ENCODE data around the gene IBA57.

GRCh38 chr1:228175316-228176023 is 9.9 kb downstream of the IBA57 start:
- TF ChIP-seq POLR2A (IDR thresholded peaks at IDR 0.05), result no peak
- no peak for TF ChIP-seq CTCF (IDR thresholded peaks at IDR 0.05)
